PC-3 (cell line): ENCODE results near the gene CA10. TPM values are rescaled to one million over a fixed set of nuclear protein-coding genes. Genes with fewer than 3 reads are reported as not detected.
A peak's percentile ranks its signal among the peaks of the same experiment; 100 is the strongest.

Experiments
- ATAC-seq: fragments of 200-7000 bp; cut with Tn5 transposase; 2 replicates; pipeline ENCODE4 v1.9.1; 2020; ENCODE audit warnings: mild to moderate bottlenecking, moderate library complexity
- BruUV-seq: library from RNA; stranded (reverse); fragments of 400-500 nt; replicated peaks from 2 replicates; lab custom pipeline; 2021; lab: Mats Ljungman, UMichigan
- CTCF ChIA-PET: fragments of 300-600 bp; sonication (Branson Sonifier 250); formaldehyde crosslinking; loops from one replicate; lab custom pipeline; 2022; ENCODE audit warnings: antibody characterized with exemption; lab: Charles Lee
- POLR2A ChIA-PET: fragments of 300-600 bp; sonication (Branson Sonifier 250); formaldehyde crosslinking; loops from one replicate; lab custom pipeline; 2022; ENCODE audit warnings: antibody characterized with exemption; ENCODE audit not compliant: unreplicated experiment; lab: Charles Lee
- DNase-seq: peaks from one replicate; pipeline ENCODE4 v3.0.0-alpha.2; 2015
- H2AFZ ChIP-seq: fragments of 300-600 bp; sonication (generic); 2 replicates; pipeline ENCODE4 v1.6.0; 2016; ENCODE audit warnings: antibody characterized with exemption, low read length
- H3F3A ChIP-seq: fragments of 300-600 bp; sonication (generic); one replicate; pipeline ENCODE4 v1.6.0; 2017; ENCODE audit warnings: antibody characterized with exemption, low read length, control low read depth, mild to moderate bottlenecking; ENCODE audit not compliant: unreplicated experiment
- H3K27ac ChIP-seq: fragments of 300-600 bp; sonication (generic); 2 replicates; pipeline ENCODE4 v1.5.1; 2016; ENCODE audit warnings: mild to moderate bottlenecking, low read length
- H3K27me3 ChIP-seq: fragments of 300-600 bp; sonication (generic); 2 replicates; pipeline ENCODE4 v1.6.1; 2016; ENCODE audit warnings: low read length, mixed read lengths
- H3K36me3 ChIP-seq: fragments of 300-600 bp; sonication (generic); 2 replicates; pipeline ENCODE4 v1.6.1; 2016; ENCODE audit warnings: low read depth, mixed run types, low read length, mixed read lengths
- H3K4me1 ChIP-seq: fragments of 300-600 bp; sonication (generic); 2 replicates; pipeline ENCODE4 v1.5.1; 2016; ENCODE audit warnings: low read length; ENCODE audit not compliant: insufficient read depth
- H3K4me2 ChIP-seq: fragments of 300-600 bp; sonication (generic); 2 replicates; pipeline ENCODE4 v1.6.0; 2016; ENCODE audit warnings: low read length
- H3K4me3 ChIP-seq: fragments of 300-600 bp; sonication (generic); 2 replicates; pipeline ENCODE4 v1.5.1; 2016; ENCODE audit warnings: mild to moderate bottlenecking, low read length, mixed read lengths
- H3K79me2 ChIP-seq: fragments of 300-600 bp; sonication (generic); 2 replicates; pipeline ENCODE4 v1.6.1; 2017; ENCODE audit warnings: low read length, mixed read lengths
- H3K9ac ChIP-seq: fragments of 300-600 bp; sonication (generic); 2 replicates; pipeline ENCODE4 v1.6.0; 2016; ENCODE audit warnings: mild to moderate bottlenecking, low read length
- H3K9me2 ChIP-seq: fragments of 300-600 bp; sonication (generic); replicated peaks from 2 replicates; pipeline ENCODE4 v1.6.1; 2016; ENCODE audit warnings: mixed run types, low read length, mixed read lengths
- H3K9me3 ChIP-seq: fragments of 300-600 bp; sonication (generic); 2 replicates; pipeline ENCODE4 v1.6.1; 2016; ENCODE audit warnings: low read length, mixed read lengths
- H4K20me1 ChIP-seq: fragments of 300-600 bp; sonication (generic); 2 replicates; pipeline ENCODE4 v1.6.1; 2016; ENCODE audit warnings: low read length, mixed read lengths
- CTCF ChIP-seq: fragments of 300-600 bp; sonication (generic); conservative IDR thresholded peaks from 2 replicates; pipeline ENCODE4 v1.5.1; 2017; ENCODE audit warnings: antibody characterized with exemption, low read depth, mild to moderate bottlenecking, low read length
- EZH2 ChIP-seq: fragments of 300-600 bp; sonication (generic); IDR thresholded peaks from one replicate; pipeline ENCODE4 v1.6.1; 2017; ENCODE audit warnings: antibody characterized with exemption, mild to moderate bottlenecking, low read length; ENCODE audit not compliant: unreplicated experiment
- EZH2phosphoT487 ChIP-seq: fragments of 300-600 bp; sonication (generic); IDR thresholded peaks from 2 replicates; pipeline ENCODE4 v1.6.1; 2018; ENCODE audit warnings: mild to moderate bottlenecking, antibody characterized with exemption, low read length, borderline replicate concordance
- intact Hi-C: fragments of 100-400 bp; cut with micrococcal nuclease; formaldehyde crosslinking; loops from 2 replicates; pipeline ENCODE4 v1.9.0; 2023
- total RNA-seq: library from RNA; depleted of rRNA; stranded (reverse); fragments of >200 nt; gene quantifications from 2 replicates; pipeline ENCODE4 v1.2.3, GENCODE V29; 2014

The CA10 gene
- total RNA-seq, 1 experiment from 2014 or later = not detected

- H3K79me2 ChIP-seq = no peaks in the 10 kb centered on the region
- H3K27ac ChIP-seq = no peak overlapping the region
- no peak for DNase-seq
- no peaks in the 10 kb centered on the region for H3F3A ChIP-seq
- no peak overlapping the region for H3K9ac ChIP-seq
- CTCF ChIA-PET = no interaction called here
- no peaks in the 10 kb centered on the region for H4K20me1 ChIP-seq
- intact Hi-C loops = no loop called here
- H3K4me3 ChIP-seq = no peak overlapping the region
- H3K4me2 ChIP-seq = no peak overlapping the region
- no peaks in the 10 kb centered on the region for H3K9me2 ChIP-seq
- H3K36me3 ChIP-seq = no peaks in the 10 kb centered on the region
- POLR2A ChIA-PET = no interaction called here
- no peaks in the 10 kb centered on the region for H3K4me1 ChIP-seq
- TF ChIP-seq EZH2 (no peak), CTCF (no peak), EZH2phosphoT487 (no peak)
- no peak for ATAC-seq
- peaks cover 4% of the 10 kb centered on the region; the same call in 1 of the 2 replicates for H3K9me3 ChIP-seq
- no peak overlapping the region for H2AFZ ChIP-seq
- BruUV-seq = no TSS peak
- no peaks in the 10 kb centered on the region for H3K27me3 ChIP-seq
Measured at GRCh38 chr17:51873302-51873701, 285.2 kb downstream of the CA10 start.

GRCh38 chr17:51869387-51869786 lies 289.1 kb downstream of the CA10 start:
- no peaks in the 10 kb centered on the region for H3K9me2 ChIP-seq
- no peaks in the 10 kb centered on the region for H3F3A ChIP-seq
- BruUV-seq = no TSS peak
- H3K4me1 ChIP-seq = no peaks in the 10 kb centered on the region
- H4K20me1 ChIP-seq = no peaks in the 10 kb centered on the region
- H3K79me2 ChIP-seq = no peaks in the 10 kb centered on the region
- POLR2A ChIA-PET = no interaction called here
- H3K36me3 ChIP-seq = no peaks in the 10 kb centered on the region
- DNase-seq (peak; percentile 64), ATAC-seq (no peak)
- CTCF ChIA-PET = no interaction called here
- H3K27me3 ChIP-seq = no peaks in the 10 kb centered on the region
- H2AFZ ChIP-seq = no peak overlapping the region
- no peak overlapping the region for H3K27ac ChIP-seq
- no peaks in the 10 kb centered on the region for H3K9me3 ChIP-seq
- intact Hi-C loops = no loop called here
- no peak overlapping the region for H3K4me2 ChIP-seq
- no peak for TF ChIP-seq EZH2phosphoT487
- no peak for TF ChIP-seq CTCF
- no peak for TF ChIP-seq EZH2
- no peak overlapping the region for H3K9ac ChIP-seq
- no peak overlapping the region for H3K4me3 ChIP-seq

GRCh38 chr17:51860954-51861561 lies 297.5 kb downstream of the CA10 start:
- CTCF ChIA-PET = no interaction called here
- peak; percentile 64 for DNase-seq

More at GRCh38 chr17:51860954-51861561, 297.5 kb downstream of the CA10 start:
- H3K4me3 ChIP-seq = no peak overlapping the region
- H3K27ac ChIP-seq = no peak overlapping the region
- H3F3A ChIP-seq = no peaks in the 10 kb centered on the region
- no TSS peak for BruUV-seq
- peaks cover 8% of the 10 kb centered on the region; the same call in 1 of the 2 replicates for H3K9me3 ChIP-seq
- no peaks in the 10 kb centered on the region for H3K36me3 ChIP-seq
- no peaks in the 10 kb centered on the region for H3K9me2 ChIP-seq
- H3K27me3 ChIP-seq = no peaks in the 10 kb centered on the region
- TF ChIP-seq CTCF (peak; percentile 84), EZH2 (no peak)
- intact Hi-C loops = no loop called here
- H3K79me2 ChIP-seq = no peaks in the 10 kb centered on the region
- ATAC-seq = no peak
- no peak overlapping the region for H2AFZ ChIP-seq
- H3K9ac ChIP-seq = no peak overlapping the region
- POLR2A ChIA-PET = no interaction called here
- no peak overlapping the region for H3K4me2 ChIP-seq
- H4K20me1 ChIP-seq = no peaks in the 10 kb centered on the region
- H3K4me1 ChIP-seq = peaks cover 10% of the 10 kb centered on the region; the same call in 1 of the 2 replicates
